Stimulated activated CD4-positive, alpha-beta T cell treated with anti-CD3 and anti-CD28 coated beads, Interleukin-2, amount 100 ng/mL, for 4 hours (primary cell): Measurements from ENCODE around the gene FIS1.
"Not testable (repeated sequence)": the region's sequence is repeated elsewhere in the genome, so short reads cannot be mapped to it uniquely, and the experiment has no call there.

ENCODE experiments used
- DNase-seq: peaks from one replicate; pipeline ENCODE4 v3.0.0-alpha.2; 2020; ENCODE audit warnings: low read depth

The FIS1 gene

DNA sequence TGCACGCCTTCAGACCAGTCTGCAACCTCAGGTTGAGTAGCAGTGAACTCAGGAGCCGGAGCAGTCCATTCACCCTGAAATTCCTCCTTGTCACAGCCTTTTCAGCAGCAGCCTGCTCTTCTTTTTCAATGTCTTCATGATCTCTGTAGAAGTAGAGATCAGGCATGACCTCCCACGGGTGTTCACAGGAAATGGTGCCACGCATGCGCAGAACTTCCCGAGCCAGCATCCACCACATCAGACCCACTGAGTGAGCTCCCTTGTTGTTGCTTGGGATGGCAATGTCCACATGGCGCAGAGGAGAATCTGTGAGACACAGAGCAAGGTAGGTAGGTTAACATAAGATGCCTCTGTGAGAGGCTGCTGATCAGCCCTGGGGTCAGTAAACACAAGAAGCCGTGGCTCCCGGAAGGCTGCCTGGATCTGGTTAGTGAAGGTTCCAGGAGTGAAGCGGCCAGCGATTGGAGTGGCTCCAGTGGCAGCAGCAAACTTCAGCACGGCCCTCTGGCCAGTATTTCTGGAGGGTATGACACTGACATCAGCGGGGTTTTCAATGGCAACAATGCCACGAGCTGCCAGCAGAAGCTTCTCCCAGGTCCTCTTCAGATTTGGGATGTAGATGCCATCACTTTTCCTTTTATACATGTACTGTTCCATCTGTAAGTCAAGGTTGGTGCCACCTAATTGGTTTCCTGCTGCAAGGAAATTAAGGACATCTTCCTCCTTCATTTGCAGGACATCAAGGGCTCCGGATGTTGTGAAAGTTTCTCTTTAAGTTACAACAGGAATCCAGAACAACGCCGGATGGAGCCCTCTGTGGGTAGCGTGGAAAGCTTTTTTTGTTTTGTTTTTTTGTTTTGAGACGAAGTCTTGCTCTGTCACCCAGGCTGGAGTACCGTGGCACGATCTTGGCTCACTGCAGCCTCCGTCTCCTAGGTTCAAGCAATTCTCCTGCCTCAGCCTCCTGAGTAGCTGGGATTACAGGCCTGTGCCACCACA is 40.8 kb downstream of the FIS1 start:
- not testable (repeated sequence) for DNase-seq

DNA sequence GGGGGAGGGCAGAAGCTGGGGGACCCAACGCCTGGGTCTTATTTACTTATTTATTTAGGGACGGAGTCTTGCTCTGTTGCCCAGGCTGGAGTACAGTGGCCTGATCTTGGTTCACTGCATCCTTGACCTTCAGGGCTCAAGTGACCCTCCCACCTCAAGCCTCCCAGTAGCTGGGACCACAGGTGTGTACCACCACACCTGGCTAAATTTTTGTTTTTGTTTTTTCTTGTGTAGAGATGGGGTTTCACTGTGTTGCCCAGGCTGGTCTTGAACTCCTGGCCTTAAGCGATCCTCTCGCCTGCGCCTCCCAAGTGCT is 42.3 kb downstream of the FIS1 start:
- no peak for DNase-seq

DNA sequence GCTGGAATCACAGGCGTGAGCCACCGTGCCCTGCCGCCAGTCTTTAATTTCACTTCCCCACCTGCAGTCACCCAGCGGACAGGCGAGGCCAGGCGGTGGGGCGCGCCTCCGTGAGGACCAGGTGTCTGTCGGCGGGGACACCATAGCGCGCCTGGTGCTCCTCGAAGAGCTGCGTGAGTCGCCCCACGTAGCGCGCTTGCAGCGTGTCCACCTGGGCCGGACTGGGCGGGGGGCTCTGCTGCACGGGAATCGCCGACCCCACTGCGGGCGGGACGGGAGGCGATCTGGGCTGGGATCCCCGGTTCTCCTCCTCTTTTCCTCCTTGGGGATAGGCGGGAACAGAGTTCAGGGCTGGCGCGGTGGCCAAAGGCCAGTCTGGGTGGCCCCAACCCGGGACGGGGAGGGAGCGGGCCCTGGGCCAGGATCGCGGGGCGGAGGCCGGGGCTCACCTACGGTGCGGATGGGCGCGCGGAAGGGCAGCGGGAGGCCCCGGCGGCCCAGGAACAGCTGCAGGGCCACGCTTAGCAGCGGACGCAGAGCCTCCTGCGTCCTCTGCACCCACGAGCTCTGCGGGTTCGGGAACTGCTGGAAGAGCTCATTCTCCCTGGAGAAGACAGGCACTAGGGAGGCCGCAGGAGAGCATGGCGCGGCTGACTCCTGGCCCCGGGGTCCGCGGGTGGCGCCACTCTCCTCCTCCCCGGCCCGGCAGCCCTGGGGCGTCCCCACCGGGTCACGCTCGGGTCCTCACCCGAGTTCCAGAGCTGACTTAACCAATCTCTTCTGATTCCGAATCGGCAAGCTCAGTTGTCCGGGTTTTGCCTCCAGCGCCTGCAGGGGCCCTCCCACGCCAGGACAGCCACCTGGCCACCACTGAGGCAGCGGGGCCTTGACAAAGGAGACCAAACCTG is 42.9 kb downstream of the FIS1 start:
- no peak for DNase-seq

DNA sequence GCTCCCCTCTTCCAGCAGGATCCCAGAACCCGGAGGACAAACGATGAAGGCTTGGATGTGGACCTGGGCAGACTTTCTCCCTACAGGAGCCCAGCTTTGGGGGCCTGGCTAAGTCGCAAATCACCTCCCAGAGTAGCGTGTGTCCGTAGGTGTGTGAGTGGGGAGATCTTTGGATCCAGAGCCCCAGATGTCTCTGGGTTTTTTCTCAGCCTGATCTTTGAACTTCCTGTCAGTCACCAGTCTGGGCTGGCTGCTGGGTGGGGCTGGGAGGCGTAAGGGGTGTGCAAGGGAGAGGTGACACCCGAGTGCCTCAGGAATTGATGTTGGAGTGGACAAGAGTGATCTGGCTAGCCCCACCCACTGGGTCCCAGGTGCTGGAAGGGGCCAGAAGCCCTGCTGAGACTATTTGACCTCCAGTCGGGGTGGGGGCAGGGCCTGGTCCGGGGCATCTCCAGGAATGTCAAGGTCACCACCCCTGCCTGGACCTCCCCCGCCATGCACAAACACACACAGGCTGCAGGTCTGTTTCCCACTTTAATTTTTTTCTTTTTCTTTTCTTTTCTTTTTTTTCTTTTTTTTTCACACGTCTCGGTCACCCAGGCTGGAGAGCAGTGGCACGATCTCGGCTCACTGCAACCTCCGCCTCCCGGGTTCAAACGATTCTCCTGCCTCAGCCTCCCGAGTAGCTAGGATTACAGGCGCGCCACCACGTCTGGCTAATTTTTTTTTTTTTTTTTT is 43.9 kb downstream of the FIS1 start, which contains the start of gene MOGAT3:
Gene MOGAT3, minus strand, starts transcription at position 175 of the 738 bp plus-strand sequence. CDS start 182 bp downstream, outside the sequence.
- DNase-seq, result no peak

DNA sequence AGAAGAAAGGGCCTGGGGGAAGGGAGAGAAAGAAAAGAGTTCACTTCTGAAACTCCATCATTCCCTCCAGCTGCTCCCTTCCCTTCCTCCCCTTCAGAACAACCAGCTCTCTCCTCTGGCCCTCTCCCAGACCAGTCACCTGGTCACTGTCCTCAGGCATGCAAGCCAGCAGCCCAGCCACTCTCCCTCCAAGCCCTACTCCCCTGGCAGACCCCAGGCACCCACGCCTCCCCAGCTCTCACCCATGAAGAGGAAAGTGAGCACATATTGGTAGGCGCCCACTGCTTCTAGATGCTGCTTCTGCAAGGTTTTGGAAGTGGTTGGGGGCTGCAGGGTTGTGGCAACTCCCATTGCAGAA is 44.4 kb downstream of the FIS1 start:
- no peak for DNase-seq

DNA sequence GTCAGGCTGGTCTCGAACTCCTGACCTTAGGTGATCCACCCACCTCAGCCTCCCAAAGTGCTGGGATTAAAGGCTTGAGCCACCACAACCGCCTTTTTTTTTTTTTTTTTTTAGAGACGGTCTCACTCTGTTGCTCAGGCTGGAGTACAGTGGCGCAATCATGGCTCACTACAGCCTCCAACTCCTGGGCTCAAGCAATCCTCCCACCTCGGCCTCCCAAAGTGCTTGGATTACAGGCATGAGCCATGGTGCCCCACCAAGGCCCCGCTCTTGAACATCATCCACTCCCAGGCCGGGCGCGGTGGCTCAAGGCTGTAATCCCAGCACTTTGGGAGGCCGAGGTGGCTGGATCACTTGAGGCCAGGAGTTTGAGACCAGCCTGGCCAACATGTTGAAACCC is 45.4 kb downstream of the FIS1 start:
- not testable (repeated sequence) for DNase-seq

DNA sequence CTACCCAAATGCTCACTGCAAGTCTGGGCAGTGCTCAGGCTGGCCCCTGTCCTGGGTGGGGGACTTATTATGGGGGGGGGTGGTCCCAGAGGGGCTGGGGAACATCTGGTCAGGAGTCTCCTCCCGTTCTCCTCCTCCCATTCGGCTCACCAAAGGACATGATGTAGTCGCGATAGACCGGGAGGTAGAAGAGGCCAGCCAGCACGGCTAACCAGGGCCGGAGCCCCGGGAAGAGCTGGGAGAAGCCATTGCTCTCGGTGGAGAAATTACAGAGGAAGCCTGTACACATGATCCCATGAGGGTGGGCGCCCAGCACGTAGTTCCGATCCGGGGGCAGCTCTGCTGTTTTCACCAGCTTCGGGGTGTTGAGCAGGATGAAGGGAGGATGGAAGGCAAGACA is 46.4 kb downstream of the FIS1 start:
- no peak for DNase-seq

DNA sequence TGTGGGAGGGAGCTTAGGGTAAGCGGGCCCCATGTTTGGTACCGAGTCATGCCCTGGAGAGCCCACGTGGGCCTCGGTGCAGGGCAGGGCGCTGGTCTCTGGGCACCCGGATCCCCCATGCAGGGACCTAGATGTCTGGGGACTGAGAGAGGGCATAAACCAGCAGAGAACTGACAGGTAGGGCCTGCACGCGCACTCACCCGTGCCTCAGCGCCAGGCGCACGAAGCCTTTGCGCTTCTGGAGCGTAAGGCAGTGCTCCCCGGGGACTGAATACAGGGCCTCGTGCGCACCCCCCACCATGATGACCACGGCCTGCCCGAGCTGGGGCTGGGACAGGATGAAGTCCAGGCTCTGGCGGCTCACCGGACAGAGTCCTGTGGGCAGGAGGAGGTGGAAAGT is 46.9 kb downstream of the FIS1 start:
- no peak for DNase-seq

DNA sequence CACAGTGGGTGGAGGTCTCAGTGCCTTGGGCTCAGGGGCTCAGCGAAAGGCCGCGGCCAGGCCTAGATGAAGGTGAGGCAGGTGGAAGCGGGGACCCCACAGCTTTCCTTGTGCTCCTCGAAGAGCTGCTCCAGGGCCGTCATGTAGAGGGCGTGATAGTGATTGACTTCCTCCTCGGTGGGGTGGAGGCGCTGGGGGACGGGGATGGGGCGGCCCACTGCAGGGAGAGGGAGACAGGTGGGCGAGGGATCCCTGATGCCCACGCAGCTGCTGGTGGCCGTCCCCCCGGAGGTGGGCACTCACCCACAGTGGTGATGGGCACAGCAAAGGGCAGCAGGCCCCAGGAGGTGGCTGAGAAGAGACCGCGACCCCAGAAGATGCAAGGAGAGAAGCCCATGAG is 49.0 kb downstream of the FIS1 start:
- no peak for DNase-seq
